A673 (cell line): Measurements from ENCODE around the gene GGA1. TPM values are rescaled to one million over a fixed set of nuclear protein-coding genes. Genes with fewer than 3 reads are reported as not detected.

Experiments used
- BruUV-seq: library from RNA; stranded (reverse); fragments of 400-500 nt; replicated peaks from 2 replicates; lab custom pipeline; 2021; lab: Mats Ljungman, UMichigan
- CTCF ChIA-PET: fragments of 300-600 bp; sonication (Branson Sonifier 250); formaldehyde crosslinking; loops from one replicate; lab custom pipeline; 2022; ENCODE audit warnings: antibody characterized with exemption; lab: Charles Lee
- POLR2A ChIA-PET: fragments of 300-600 bp; sonication (Branson Sonifier 250); formaldehyde crosslinking; loops from one replicate; lab custom pipeline; 2022; ENCODE audit warnings: antibody characterized with exemption; ENCODE audit not compliant: low non-redundant PET; lab: Charles Lee
- DNase-seq: peaks from one replicate; pipeline ENCODE4 v3.0.0-alpha.2; 2015; ENCODE audit warnings: low spot score
- H3K27ac ChIP-seq: fragments of 200-600 bp; sonication (generic); 2 replicates; pipeline ENCODE4 v1.5.1; 2016; ENCODE audit warnings: mixed run types, low read depth, mild to moderate bottlenecking, mixed read lengths, antibody characterized with exemption, low read length; ENCODE audit not compliant: poor library complexity, severe bottlenecking
- H3K27me3 ChIP-seq: fragments of 200-600 bp; sonication (generic); replicated peaks from 2 replicates; pipeline ENCODE4 v1.6.1; 2017; ENCODE audit warnings: mixed run types, low read depth, mild to moderate bottlenecking, mixed read lengths, antibody characterized with exemption, low read length; ENCODE audit not compliant: insufficient read depth, poor library complexity
- H3K36me3 ChIP-seq: fragments of 200-600 bp; sonication (generic); 2 replicates; pipeline ENCODE4 v1.6.1; 2016; ENCODE audit warnings: mixed run types, mild to moderate bottlenecking, mixed read lengths, antibody characterized with exemption, low read length; ENCODE audit not compliant: insufficient read depth, poor library complexity, severe bottlenecking
- H3K4me1 ChIP-seq: fragments of 200-600 bp; sonication (generic); 2 replicates; pipeline ENCODE4 v1.6.1; 2017; ENCODE audit warnings: mixed run types, mild to moderate bottlenecking, mixed read lengths, antibody characterized with exemption, low read length; ENCODE audit not compliant: insufficient read depth, poor library complexity, severe bottlenecking
- H3K4me3 ChIP-seq: fragments of 200-600 bp; sonication (generic); 2 replicates; pipeline ENCODE4 v1.5.1; 2016; ENCODE audit warnings: low read depth, mixed run types, mild to moderate bottlenecking, mixed read lengths, low read length; ENCODE audit not compliant: poor library complexity, severe bottlenecking
- H3K9me3 ChIP-seq: fragments of 200-600 bp; sonication (generic); 2 replicates; pipeline ENCODE4 v1.6.1; 2016; ENCODE audit warnings: mixed run types, low read depth, mild to moderate bottlenecking, mixed read lengths, antibody characterized with exemption, low read length; ENCODE audit not compliant: poor library complexity, severe bottlenecking
- EZH2 ChIP-seq: fragments of 200-600 bp; sonication (generic); IDR thresholded peaks from 2 replicates; pipeline ENCODE4 v1.6.1; 2017; ENCODE audit warnings: borderline replicate concordance, low read depth, mild to moderate bottlenecking, mixed read lengths, antibody characterized with exemption, low read length; ENCODE audit not compliant: poor library complexity, severe bottlenecking
- intact Hi-C: fragments of 100-400 bp; cut with micrococcal nuclease; formaldehyde crosslinking; loops from one replicate; pipeline ENCODE4 v1.10.0; 2022; ENCODE audit not compliant: unreplicated experiment
- total RNA-seq: library from RNA; stranded (reverse); gene quantifications from 2 replicates; pipeline ENCODE4 v1.2.3, GENCODE V29; 2021
- TF ChIP-seq, protein P1 (sequence below): fragments of 300-800, 200-600 bp; sonication (generic); conservative IDR thresholded peaks from 2 replicates; pipeline ENCODE4 v1.5.1; 2017; ENCODE audit warnings: low read depth, mild to moderate bottlenecking, antibody characterized with exemption, low read length, moderate library complexity, mixed read lengths

Gene GGA1
- total RNA-seq, 1 experiment from 2014 or later: 74.6 TPM

DNA sequence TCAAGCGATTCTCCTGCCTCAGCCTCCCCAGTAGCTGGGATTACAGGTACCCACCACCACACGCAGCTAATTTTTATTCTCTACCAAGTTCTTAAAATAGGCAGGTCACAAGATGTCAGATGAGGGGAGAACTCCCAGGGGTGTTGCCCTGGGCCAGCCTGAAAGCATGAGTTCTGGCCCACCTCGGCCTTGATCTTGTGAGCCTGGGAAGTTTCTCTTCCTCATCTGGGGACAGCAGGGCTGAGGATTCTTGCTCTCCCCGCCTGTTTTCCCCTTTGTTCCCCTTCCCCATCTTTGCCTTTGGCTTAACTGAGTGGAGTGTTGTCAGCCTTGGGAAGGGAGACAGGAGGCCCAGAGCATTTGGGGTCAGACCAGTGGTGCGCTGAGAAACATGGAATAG, 53.4 kb downstream of the GGA1 start:
- Histone ChIP-seq H3K27me3 (no peaks in the 10 kb centered on the region), H3K4me1 (peaks cover 21% of the 10 kb centered on the region), H3K27ac (no peak overlapping the region), H3K4me3 (no peak overlapping the region), H3K36me3 (peaks cover 16% of the 10 kb centered on the region), H3K9me3 (no peaks in the 10 kb centered on the region)
- TF ChIP-seq, protein P1, sequence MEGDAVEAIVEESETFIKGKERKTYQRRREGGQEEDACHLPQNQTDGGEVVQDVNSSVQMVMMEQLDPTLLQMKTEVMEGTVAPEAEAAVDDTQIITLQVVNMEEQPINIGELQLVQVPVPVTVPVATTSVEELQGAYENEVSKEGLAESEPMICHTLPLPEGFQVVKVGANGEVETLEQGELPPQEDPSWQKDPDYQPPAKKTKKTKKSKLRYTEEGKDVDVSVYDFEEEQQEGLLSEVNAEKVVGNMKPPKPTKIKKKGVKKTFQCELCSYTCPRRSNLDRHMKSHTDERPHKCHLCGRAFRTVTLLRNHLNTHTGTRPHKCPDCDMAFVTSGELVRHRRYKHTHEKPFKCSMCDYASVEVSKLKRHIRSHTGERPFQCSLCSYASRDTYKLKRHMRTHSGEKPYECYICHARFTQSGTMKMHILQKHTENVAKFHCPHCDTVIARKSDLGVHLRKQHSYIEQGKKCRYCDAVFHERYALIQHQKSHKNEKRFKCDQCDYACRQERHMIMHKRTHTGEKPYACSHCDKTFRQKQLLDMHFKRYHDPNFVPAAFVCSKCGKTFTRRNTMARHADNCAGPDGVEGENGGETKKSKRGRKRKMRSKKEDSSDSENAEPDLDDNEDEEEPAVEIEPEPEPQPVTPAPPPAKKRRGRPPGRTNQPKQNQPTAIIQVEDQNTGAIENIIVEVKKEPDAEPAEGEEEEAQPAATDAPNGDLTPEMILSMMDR: no peak
- TF ChIP-seq EZH2: no peak
- no TSS peak for BruUV-seq
- intact Hi-C loops: no loop called here
- POLR2A ChIA-PET: no interaction called here
- no peak for DNase-seq
- CTCF ChIA-PET: interaction anchor here (0.9 to 1.3 kb wide), 4 partner anchors 13 to 50 kb away, joined by 3 to 4 read pairs (median 4); partner anchors contain the start of gene LGALS1

DNA sequence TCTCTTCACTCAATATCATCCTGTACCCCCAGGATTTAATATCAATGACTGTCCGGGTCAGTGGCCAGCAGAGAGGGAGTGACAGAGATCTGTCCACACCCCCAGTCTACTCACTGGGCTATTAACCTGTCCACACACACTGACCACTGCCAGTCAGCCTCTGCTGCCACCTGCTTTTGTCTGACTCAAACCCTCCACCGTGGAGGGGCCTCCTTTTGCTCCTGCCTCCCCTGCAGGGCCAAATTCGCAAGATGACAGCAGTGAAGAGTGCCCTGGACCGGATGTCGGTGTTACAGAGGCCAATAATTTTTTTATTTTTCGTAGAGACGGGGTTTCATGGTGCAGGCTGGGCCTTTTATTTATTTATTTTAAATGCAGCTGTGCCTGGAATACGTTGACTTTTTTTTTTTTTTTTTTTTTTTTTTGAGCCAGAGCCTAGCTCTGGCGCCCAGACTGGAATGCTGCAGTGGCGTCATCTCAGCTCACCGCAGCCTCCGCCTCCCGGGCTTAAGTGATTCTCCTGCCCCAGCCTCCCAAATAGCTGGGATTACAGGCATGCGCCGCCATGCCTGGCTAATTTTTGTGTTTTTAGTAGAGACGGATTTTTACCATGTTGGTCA, 55.0 kb downstream of the GGA1 start:
- POLR2A ChIA-PET: no interaction called here
- CTCF ChIA-PET: no interaction called here
- peaks cover 16% of the 10 kb centered on the region for H3K36me3 ChIP-seq
- H3K27ac ChIP-seq: peak overlapping the region; percentile 5
- intact Hi-C loops: no loop called here
- H3K9me3 ChIP-seq: no peaks in the 10 kb centered on the region
- BruUV-seq: no TSS peak
- no peak for DNase-seq
- H3K4me3 ChIP-seq: no peak overlapping the region
- no peaks in the 10 kb centered on the region for H3K27me3 ChIP-seq
- TF ChIP-seq EZH2: no peak
- TF ChIP-seq, protein P1: no peak
- peaks cover 21% of the 10 kb centered on the region for H3K4me1 ChIP-seq

DNA sequence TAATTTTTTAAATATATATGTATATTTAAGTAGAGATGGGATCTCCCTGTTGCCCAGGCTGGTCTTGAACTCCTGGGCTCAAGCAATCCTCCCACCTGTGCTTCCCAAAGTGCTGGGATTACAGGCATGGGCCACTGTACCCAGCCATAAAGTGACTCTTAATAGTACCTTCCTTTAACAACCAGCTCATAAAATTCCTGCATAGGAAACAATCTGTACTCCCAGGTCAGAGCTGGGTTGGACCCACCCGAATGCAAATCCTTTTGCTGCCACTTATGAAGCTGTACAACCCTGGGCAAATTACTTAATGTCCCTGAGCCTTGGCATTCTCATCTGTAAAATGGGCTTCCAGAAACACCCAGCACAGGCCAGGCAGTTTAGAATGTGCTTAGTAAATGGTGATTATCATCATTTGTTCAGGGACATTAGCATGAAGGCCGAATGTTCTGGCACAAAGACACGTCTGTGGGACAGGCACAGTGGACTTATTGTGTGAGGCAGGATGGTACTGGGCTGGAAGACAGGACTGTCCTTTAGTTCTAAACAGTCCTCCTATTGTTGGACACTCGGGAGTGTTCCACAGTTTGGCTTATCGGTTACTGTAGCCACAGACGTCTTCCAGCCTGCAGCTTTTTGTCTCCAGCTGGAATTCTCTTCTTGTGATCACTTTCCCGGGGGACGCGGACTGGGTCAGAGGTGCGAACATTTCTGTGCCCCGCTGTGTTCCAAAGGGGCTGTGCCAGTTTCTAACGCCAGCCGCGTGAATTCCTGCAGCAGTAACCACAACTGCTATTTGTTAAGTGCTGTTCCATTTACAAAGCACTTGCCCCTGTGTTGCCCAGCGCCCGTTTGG, 55.8 kb downstream of the GGA1 start:
- BruUV-seq: no TSS peak
- POLR2A ChIA-PET: no interaction called here
- Histone ChIP-seq H3K4me3 (no peak overlapping the region), H3K9me3 (no peaks in the 10 kb centered on the region), H3K4me1 (peaks cover 21% of the 10 kb centered on the region), H3K27me3 (no peaks in the 10 kb centered on the region), H3K36me3 (peaks cover 16% of the 10 kb centered on the region), H3K27ac (no peak overlapping the region)
- intact Hi-C loops: no loop called here
- DNase-seq: no peak
- TF ChIP-seq EZH2: no peak
- TF ChIP-seq, protein P1: no peak
- CTCF ChIA-PET: no interaction called here
